Activated T-cell treated with anti-CD3 and anti-CD28 coated beads, Interleukin-2, amount 50 U/mL, for 48 hours (primary cell): ENCODE results near the gene CD2AP.
"Not testable (repeated sequence)": the region's sequence is repeated elsewhere in the genome, so short reads cannot be mapped to it uniquely, and the experiment has no call there.

Experiments
- DNase-seq, 2 experiments: peaks; one replicate each; pipeline ENCODE4 v3.0.0-alpha.2; 2020

Gene CD2AP

GRCh38 chr6:47477497-47478232 is at the start of gene CD2AP:
Gene CD2AP (plus strand): TSS chr6:47477789. CDS start chr6:47478245, 456 bp downstream.
- peak; percentile 89 to 91 for DNase-seq

GRCh38 chr6:47428288-47428687 is 49.3 kb upstream of the CD2AP start:
- DNase-seq, result no peak

GRCh38 chr6:47428746-47429664 is 48.6 kb upstream of the CD2AP start:
- no peak for DNase-seq

GRCh38 chr6:47434372-47435253 is 43.0 kb upstream of the CD2AP start:
- DNase-seq, result no peak

GRCh38 chr6:47435254-47435612 is 42.4 kb upstream of the CD2AP start:
- no peak for DNase-seq

- no peak for DNase-seq
Measured at GRCh38 chr6:47437592-47437991, 40.0 kb upstream of the CD2AP start.

GRCh38 chr6:47438481-47439347 is 38.9 kb upstream of the CD2AP start:
- no peak for DNase-seq

- no peak for DNase-seq
Measured at GRCh38 chr6:47439348-47439668, 38.3 kb upstream of the CD2AP start.

GRCh38 chr6:47440719-47441118 is 36.9 kb upstream of the CD2AP start:
- no peak for DNase-seq

GRCh38 chr6:47444964-47445363 is 32.6 kb upstream of the CD2AP start:
- not testable (repeated sequence) for DNase-seq

- DNase-seq, result no peak
Measured at GRCh38 chr6:47446669-47447330, 30.8 kb upstream of the CD2AP start.

GRCh38 chr6:47447722-47448121 is 29.9 kb upstream of the CD2AP start:
- DNase-seq, result no peak

GRCh38 chr6:47451162-47451561 is 26.4 kb upstream of the CD2AP start:
- no peak for DNase-seq

- no peak for DNase-seq
Measured at GRCh38 chr6:47452899-47453298, 24.7 kb upstream of the CD2AP start.

GRCh38 chr6:47453372-47453936 is 24.1 kb upstream of the CD2AP start:
- DNase-seq, result no peak

- DNase-seq, result no peak
Measured at GRCh38 chr6:47454713-47455396, 22.7 kb upstream of the CD2AP start.

- no peak for DNase-seq
Measured at GRCh38 chr6:47455533-47456209, 21.9 kb upstream of the CD2AP start.

- no peak for DNase-seq
Measured at GRCh38 chr6:47456536-47456975, 21.0 kb upstream of the CD2AP start.

- no peak for DNase-seq
Measured at GRCh38 chr6:47457370-47457769, 20.2 kb upstream of the CD2AP start.

GRCh38 chr6:47464052-47464451 is 13.5 kb upstream of the CD2AP start:
- DNase-seq, result no peak
